A549 (cell line): ENCODE measurements around the gene PIGN.

Source experiments
- MAFK ChIP-seq: fragments of 450-650 bp; IDR thresholded peaks from 2 replicates; pipeline ENCODE4 v1.6.1; 2014; ENCODE audit not compliant: partially characterized antibody
- ZNF302 ChIP-seq: fragments of 250-450 bp; sonication (Bioruptor Pico); IDR thresholded peaks from 2 replicates; pipeline ENCODE4 v1.9.0; 2021; ENCODE audit warnings: inconsistent platforms, mild to moderate bottlenecking, moderate library complexity
- TF ChIP-seq, protein P1 (sequence below): fragments of >200 bp; sonication (Bioruptor Twin); formaldehyde crosslinking; IDR thresholded peaks from 3 replicates; pipeline ENCODE4 v1.5.1; 2016

DNA sequence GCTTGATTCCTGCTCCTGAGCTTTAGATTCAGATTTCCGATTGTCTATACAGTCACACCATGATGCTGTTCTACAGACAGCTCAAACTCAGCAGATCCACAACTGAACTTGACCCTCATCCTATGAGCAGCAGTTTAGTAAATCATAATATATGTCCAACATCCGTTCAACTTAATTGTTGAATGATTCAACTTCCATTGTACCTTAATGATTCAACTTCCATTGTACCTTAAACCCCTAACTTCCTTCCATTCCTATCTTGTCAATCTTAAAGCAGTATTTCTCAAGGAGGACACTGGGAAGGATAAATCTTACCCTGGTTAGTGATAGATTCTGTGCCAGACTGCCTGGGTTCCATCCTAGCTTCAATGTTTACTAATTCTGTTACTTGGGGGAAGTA lies 60.1 kb downstream of the PIGN start:
- TF ChIP-seq, protein P1, sequence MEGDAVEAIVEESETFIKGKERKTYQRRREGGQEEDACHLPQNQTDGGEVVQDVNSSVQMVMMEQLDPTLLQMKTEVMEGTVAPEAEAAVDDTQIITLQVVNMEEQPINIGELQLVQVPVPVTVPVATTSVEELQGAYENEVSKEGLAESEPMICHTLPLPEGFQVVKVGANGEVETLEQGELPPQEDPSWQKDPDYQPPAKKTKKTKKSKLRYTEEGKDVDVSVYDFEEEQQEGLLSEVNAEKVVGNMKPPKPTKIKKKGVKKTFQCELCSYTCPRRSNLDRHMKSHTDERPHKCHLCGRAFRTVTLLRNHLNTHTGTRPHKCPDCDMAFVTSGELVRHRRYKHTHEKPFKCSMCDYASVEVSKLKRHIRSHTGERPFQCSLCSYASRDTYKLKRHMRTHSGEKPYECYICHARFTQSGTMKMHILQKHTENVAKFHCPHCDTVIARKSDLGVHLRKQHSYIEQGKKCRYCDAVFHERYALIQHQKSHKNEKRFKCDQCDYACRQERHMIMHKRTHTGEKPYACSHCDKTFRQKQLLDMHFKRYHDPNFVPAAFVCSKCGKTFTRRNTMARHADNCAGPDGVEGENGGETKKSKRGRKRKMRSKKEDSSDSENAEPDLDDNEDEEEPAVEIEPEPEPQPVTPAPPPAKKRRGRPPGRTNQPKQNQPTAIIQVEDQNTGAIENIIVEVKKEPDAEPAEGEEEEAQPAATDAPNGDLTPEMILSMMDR, result no peak
- TF ChIP-seq MAFK (no peak), ZNF302 (no peak)
